Raji (cell line): Measurements from ENCODE around the gene PIF1.

ENCODE experiments used
- POLR2A ChIP-seq: IDR thresholded peaks from 2 replicates; pipeline ENCODE4 v1.6.1; 2011; ENCODE audit warnings: low read depth, low read length, control low read depth; ENCODE audit not compliant: insufficient read depth

PIF1 gene, protein sequence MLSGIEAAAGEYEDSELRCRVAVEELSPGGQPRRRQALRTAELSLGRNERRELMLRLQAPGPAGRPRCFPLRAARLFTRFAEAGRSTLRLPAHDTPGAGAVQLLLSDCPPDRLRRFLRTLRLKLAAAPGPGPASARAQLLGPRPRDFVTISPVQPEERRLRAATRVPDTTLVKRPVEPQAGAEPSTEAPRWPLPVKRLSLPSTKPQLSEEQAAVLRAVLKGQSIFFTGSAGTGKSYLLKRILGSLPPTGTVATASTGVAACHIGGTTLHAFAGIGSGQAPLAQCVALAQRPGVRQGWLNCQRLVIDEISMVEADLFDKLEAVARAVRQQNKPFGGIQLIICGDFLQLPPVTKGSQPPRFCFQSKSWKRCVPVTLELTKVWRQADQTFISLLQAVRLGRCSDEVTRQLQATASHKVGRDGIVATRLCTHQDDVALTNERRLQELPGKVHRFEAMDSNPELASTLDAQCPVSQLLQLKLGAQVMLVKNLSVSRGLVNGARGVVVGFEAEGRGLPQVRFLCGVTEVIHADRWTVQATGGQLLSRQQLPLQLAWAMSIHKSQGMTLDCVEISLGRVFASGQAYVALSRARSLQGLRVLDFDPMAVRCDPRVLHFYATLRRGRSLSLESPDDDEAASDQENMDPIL

DNA sequence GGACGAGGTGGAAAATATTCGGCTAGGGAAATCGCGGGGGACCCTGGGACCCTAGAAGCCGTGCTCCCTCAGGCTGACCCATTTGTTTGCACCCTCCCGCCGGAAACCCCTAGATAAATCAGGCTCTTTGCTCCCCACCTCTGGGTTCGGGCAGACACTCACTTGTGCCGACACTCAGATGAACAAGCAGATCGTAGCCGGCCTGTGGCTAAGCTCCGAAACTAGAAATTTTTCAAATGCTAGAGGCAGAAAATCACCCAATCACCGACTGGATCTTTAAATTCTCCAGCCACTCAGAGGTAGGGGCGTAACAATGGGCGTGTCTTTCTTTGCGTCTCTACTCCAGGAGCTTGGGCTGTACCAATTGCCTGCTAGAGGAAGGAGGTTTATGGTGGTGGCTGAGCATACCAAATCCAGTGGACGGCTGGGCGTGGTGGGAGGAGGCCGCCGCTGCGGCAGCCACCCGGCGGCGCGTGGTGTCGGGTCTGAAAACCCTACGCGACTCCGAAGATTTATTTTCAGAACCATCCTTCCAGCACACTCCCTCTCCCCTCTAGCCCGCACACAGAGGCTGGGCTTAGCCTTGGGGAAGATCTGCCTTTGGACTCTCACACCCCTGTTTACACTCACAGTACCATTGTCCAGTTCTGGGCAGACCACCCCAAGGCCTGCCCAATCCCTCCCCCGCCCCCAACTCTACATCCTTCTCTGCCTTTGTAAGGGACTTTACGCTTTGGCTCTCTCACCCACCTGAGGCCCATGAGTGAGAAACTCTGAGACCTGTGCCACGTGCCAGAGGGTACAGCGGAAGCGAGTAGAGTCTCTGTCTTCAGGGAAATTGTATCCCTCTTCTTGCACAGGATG is at the start of gene PIF1:
PIF1 (minus strand) TSS at position 217 of the 864 bp plus-strand sequence. CDS start 1,312 bp downstream, outside the sequence.
- peak; percentile 90 for TF ChIP-seq POLR2A

- TF ChIP-seq POLR2A: no peak
These were observed 44.9 kb upstream of the PIF1 start for GRCh38 chr15:64870353-64870752.

GRCh38 chr15:64869501-64869900 is 44.1 kb upstream of the PIF1 start:
- TF ChIP-seq POLR2A: no peak

GRCh38 chr15:64865998-64866520 is 40.6 kb upstream of the PIF1 start:
- TF ChIP-seq POLR2A: no peak

DNA sequence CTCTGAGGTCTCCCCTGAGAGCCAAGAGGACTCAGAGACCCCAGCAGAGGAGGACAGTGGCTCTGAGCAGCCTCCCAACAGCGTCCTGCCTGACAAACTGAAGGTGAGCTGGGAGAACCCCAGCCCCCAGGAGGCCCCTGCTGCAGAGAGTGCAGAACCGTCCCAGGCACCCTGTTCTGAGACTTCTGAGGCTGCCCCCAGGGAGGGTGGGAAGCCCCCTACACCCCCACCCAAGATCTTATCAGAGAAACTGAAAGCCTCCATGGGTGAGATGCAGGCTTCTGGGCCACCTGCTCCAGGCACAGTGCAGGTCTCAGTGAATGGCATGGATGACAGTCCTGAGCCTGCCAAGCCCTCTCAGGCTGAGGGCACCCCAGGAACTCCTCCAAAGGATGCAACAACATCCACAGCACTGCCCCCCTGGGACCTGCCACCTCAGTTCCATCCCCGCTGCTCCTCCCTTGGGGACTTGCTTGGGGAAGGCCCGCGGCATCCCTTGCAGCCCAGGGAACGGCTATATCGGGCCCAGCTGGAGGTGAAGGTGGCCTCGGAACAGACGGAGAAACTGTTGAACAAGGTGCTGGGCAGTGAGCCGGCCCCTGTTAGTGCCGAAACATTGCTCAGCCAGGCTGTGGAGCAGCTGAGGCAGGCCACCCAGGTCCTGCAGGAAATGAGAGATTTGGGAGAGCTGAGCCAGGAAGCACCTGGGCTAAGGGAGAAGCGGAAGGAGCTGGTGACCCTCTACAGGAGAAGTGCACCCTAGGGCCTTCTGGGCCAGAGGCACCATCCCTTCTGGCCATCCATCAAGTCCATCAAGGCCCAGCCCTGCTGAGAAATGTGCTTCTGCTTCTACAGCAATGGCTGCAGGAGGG is 39.9 kb upstream of the PIF1 start:
- no peak for TF ChIP-seq POLR2A

- no peak for TF ChIP-seq POLR2A
These were observed 38.6 kb upstream of the PIF1 start for GRCh38 chr15:64864068-64864467.

DNA sequence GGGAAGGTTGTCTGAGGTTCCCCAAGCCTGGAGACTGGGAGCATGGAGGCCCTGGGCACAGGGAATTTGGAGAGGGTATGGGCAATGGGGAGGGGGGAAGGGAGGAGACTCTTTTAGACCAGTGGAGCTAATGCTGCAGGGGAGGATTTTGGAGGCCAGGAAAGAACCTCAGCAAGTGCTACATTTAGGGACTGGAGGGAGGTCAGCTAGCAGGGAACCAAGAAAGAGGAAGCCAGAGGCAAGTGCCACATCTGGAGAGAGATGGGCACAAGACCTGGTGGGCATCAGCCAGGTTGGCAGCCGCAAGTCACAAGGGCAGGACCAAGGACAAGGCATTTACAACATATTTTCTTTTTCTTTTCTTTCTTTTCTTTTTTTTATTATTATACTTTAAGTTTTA is 37.0 kb upstream of the PIF1 start:
- TF ChIP-seq POLR2A: no peak

DNA sequence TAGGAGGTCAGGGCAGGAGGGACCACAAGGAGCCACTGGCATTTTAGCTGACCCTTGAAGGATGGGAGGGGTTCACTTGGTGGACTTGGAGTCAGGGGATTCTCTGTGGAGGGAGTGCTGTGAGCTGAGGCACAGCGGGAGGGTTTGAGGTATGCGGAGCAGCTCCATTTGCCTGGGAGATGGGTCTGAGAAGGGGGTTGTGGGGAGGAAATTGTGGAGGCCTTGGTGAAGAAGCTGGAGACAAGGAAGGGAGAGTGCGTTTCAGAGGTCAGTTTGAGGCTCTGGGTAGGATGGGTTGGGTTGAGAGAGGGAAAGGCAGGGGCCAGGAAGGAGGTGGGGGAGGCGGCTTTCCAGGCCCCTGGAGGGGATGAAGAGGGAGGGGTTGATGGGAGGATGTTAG is 36.5 kb upstream of the PIF1 start:
- no peak for TF ChIP-seq POLR2A

DNA sequence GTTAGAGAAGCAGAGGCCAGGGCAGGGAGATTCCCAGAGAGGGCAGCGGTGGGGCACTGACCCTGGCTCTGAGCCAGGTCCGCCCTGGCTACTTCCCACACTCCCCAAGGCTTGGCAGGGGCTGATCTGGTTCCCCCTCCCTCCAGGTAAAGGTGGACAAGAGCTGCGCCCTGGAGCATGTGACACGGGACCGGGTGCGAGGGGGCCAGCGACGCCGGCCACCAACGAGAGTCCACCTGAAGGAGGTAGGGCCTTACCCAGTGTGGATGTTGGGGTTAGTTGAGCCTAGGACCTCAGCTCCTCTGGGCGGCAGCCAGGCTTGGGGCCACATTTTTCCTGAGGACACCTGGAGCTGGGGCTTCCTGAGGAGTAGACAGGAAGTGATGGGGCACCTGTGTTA is 35.9 kb upstream of the PIF1 start:
- no peak for TF ChIP-seq POLR2A

GRCh38 chr15:64859226-64859625 is 33.8 kb upstream of the PIF1 start:
- no peak for TF ChIP-seq POLR2A

GRCh38 chr15:64858021-64858575 is 32.7 kb upstream of the PIF1 start:
- 0 out of 2 replicates have a peak, but pooled peaks have one; percentile 19 for TF ChIP-seq POLR2A

GRCh38 chr15:64857421-64857820 is 32.0 kb upstream of the PIF1 start:
- TF ChIP-seq POLR2A: no peak

DNA sequence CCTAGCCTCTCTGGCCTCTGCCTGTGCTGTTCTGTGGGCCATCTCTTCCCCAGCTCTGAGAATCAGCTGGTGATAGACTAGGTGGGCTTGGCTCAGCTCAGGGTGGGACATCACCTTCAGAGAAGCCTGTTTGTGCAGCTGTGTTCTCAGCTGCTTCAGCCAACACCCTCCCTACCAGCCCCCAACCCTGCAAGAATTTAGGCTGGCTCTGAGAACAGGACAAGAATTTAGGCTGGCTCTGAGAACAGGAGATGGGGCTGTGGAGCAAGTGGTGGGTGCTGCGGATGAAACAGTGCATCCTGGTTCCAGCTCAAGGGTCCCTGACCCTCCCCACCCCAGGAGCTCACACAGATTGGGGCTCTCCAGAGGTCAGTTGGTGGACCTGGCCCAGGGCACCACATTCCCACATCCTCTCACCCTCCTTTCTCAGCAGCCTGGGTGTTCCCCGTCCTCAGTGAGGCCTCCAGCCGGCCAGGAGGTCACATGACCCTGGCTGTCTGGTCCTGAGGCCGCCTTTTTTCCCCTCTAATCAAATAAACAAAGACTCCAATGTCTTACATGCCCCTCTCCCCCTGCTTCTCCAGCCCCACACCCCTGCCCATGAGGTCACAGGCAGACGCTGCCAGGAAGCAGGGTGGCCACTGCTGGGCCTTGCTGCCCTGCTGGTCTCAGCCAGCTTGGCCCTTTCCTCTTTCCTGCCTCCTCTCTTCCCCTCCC is 31.1 kb upstream of the PIF1 start:
- no peak for TF ChIP-seq POLR2A
